AG04449 (cell line): ENCODE results near the gene STAU1.
"Not testable (repeated sequence)": the region's sequence is repeated elsewhere in the genome, so short reads cannot be mapped to it uniquely, and the experiment has no call there.

Source experiments
- CTCF ChIA-PET: fragments of 350-600 bp; formaldehyde crosslinking; extraction: SDS; loops from one replicate; lab custom pipeline; 2021; ENCODE audit warnings: antibody characterized with exemption; lab: Yijun Ruan, JAX
- POLR2A ChIA-PET: fragments of 400-600, 350-600 bp; formaldehyde crosslinking; extraction: SDS; loops from one replicate; lab custom pipeline; 2020; ENCODE audit warnings: antibody characterized with exemption, inconsistent platforms; lab: Yijun Ruan, JAX
- DNase-seq: peaks from one replicate; pipeline ENCODE4 v3.0.0-alpha.2; 2010; ENCODE audit warnings: low read depth, low spot score
- H3K4me3 ChIP-seq: 2 replicates; pipeline ENCODE4 v1.5.1; 2011; ENCODE audit warnings: low read depth, mild to moderate bottlenecking, control low read depth, low read length
- TF ChIP-seq, protein P1 (sequence below): IDR thresholded peaks from one replicate; pipeline ENCODE4 v1.5.1; 2011; ENCODE audit warnings: mild to moderate bottlenecking, moderate library complexity, low read length, control low read depth, inconsistent platforms; ENCODE audit not compliant: insufficient read depth; ENCODE audit errors: missing control alignments

Gene STAU1

DNA sequence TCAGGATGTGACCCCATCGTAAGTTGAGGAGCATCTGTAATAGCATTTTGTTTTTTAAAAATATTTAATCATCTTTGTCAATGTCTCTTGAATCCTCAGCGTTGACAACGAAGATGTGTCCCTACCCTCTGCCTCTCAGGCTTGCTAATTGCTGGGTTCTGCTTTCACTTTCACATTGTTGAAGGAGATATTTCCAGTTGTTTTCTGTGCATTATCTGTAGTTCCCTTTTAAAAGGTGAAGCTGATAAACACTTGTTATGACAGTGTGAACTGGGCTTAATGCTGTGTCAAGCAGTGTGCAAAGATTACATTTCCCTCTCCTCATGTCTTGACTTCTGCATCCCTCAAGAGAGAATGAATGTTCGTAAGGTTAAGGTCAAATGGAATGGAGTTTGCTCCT, 87.2 kb downstream of the STAU1 start:
- CTCF ChIA-PET: interaction anchor here (0.6 to 2.0 kb wide), 2 partner anchors 32 to 116 kb away, joined by 4 to 8 read pairs; no protein-coding TSS in a partner anchor
- no peak overlapping the region for H3K4me3 ChIP-seq
- POLR2A ChIA-PET: interaction anchor here (0.6 kb wide), 1 partner anchor 109 kb away, joined by 4 read pairs; no protein-coding TSS in a partner anchor
- TF ChIP-seq, protein P1, sequence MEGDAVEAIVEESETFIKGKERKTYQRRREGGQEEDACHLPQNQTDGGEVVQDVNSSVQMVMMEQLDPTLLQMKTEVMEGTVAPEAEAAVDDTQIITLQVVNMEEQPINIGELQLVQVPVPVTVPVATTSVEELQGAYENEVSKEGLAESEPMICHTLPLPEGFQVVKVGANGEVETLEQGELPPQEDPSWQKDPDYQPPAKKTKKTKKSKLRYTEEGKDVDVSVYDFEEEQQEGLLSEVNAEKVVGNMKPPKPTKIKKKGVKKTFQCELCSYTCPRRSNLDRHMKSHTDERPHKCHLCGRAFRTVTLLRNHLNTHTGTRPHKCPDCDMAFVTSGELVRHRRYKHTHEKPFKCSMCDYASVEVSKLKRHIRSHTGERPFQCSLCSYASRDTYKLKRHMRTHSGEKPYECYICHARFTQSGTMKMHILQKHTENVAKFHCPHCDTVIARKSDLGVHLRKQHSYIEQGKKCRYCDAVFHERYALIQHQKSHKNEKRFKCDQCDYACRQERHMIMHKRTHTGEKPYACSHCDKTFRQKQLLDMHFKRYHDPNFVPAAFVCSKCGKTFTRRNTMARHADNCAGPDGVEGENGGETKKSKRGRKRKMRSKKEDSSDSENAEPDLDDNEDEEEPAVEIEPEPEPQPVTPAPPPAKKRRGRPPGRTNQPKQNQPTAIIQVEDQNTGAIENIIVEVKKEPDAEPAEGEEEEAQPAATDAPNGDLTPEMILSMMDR: no peak
- no peak for DNase-seq

DNA sequence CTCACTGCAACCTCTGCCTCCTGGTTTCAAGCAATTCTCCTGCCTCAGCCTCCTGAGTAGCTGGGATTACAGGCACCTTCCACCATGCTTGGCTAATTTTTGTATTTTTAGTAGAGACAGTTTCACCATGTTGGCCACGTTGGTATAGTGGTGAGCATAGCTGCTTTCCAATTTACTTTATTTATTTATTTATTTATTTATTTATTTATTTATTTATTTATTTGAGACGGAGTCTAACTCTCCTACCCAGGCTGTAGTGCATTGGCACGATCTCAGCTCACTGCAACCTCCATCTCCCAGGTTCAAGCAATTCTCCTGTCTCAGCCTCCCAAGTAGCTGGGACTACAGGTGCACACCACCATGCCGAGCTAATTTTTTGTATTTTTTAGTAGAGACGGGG, 87.8 kb downstream of the STAU1 start:
- H3K4me3 ChIP-seq, CTCF ChIA-PET, DNase-seq: not testable (repeated sequence)
- POLR2A ChIA-PET: interaction anchor here (0.6 kb wide), 1 partner anchor 109 kb away, joined by 4 read pairs; no protein-coding TSS in a partner anchor

DNA sequence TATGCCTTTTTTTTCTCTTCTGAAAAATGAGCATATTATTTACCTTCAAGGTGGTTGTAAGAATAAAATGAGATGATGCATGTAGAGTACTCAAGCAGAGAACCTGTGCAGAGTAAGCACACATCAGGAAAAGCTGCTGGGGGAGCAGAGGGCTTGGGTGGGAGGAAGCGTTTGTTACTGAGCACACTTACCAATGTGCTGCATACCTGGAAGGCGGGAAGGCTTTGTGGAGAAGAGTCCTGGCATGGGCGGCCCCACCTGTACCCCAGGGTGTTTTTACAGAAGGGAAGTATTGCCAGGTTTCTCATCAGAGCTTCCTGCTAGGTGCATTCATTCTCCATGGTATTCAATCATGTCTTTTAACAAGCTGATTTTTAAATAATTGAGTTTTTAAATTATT, 89.1 kb downstream of the STAU1 start:
- DNase-seq: no peak
- TF ChIP-seq, protein P1: no peak
- no peak overlapping the region for H3K4me3 ChIP-seq
- POLR2A ChIA-PET: no interaction called here
- CTCF ChIA-PET: interaction anchor here (2.0 kb wide), 1 partner anchor 118 kb away, joined by 7 read pairs; no protein-coding TSS in a partner anchor

DNA sequence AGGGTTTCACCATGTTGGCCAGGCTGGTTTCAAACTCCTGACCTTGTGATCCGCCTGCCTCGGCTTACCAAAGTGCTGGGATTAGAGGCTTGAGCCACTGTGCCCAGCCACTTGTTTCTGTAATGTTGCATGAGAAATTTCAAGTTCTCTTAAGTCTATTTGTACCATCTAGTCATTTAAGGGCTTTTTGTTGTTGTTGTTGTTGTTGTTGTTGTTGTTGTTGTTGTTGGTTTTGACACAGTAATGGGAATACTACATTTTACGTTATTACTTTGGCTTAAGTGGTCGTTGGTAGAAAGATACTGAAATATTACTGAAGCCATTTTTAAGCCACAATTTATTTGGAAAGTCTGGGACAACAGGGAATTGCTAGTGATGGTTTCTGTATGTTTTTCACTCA, 90.0 kb downstream of the STAU1 start:
- TF ChIP-seq, protein P1: no peak
- H3K4me3 ChIP-seq: no peak overlapping the region
- CTCF ChIA-PET: interaction anchor here (2.0 kb wide), 1 partner anchor 119 kb away, joined by 7 read pairs; no protein-coding TSS in a partner anchor
- no peak for DNase-seq
- POLR2A ChIA-PET: no interaction called here

DNA sequence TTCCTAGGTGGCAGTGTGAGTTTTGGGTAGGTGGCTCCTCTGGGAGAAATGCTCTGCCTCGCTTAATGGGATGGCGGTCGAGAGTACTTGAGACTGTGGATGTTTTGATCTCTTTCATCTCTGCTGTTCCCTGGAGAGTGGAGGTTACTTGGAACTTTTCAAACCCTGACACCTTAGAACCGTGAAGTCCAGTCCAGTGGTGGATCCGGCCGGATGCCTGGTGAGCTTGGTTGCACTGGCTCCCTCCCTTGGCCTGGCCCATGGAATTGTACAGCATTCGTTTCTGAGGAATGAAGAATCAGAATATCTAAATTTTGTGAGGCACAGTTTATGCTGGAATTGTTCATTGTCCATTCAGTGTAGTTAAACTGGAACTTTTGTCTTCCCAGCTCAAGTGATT, 91.0 kb downstream of the STAU1 start:
- DNase-seq: no peak
- CTCF ChIA-PET: interaction anchor here (0.6 kb wide), 2 partner anchors 36 to 38 kb away, joined by 3 to 4 read pairs; no protein-coding TSS in a partner anchor
- POLR2A ChIA-PET: no interaction called here
- TF ChIP-seq, protein P1: no peak
- no peak overlapping the region for H3K4me3 ChIP-seq

DNA sequence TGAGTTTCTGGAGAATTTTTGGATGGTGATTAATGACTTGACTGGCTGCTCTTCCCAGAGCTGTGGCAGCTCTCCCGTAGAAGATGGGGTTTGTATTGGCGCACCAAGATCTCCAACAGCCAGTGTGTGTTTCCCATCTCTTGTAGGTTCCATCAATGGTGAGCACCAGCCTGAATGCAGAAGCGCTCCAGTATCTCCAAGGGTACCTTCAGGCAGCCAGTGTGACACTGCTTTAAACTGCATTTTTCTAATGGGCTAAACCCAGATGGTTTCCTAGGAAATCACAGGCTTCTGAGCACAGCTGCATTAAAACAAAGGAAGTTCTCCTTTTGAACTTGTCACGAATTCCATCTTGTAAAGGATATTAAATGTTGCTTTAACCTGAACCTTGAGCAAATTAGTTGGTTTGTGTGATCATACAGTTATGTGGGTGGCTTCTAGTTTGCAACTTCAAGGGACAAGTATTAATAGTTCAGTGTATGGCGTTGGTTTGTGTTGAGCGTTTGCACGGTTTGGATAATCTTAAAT, 91.9 kb downstream of the STAU1 start:
- TF ChIP-seq, protein P1: no peak
- H3K4me3 ChIP-seq: no peak overlapping the region
- CTCF ChIA-PET: interaction anchor here (0.6 kb wide), 1 partner anchor 35 kb away, joined by 3 read pairs; no protein-coding TSS in a partner anchor
- DNase-seq: no peak
- POLR2A ChIA-PET: no interaction called here

DNA sequence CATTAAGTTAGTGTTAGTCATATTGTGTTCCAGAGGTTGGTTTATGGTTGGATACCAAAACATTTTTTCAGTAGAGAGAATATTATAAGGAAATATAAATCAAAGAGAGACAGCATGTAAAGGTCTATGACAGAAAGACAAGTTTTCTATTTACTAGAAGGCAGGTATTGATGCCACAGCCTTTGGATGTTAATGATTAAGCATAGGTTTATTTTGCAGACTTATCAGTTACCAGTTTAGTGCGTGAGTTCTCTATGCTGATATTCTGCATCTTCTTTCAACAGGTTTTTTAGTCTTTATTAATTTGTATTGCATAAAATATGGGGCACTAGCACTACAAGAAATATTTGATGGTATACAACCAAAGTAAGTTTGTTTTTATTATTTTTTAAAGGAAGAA, 96.4 kb downstream of the STAU1 start:
- no peak for DNase-seq
- CTCF ChIA-PET: no interaction called here

More for the DNA sequence above, 96.4 kb downstream of the STAU1 start:
- POLR2A ChIA-PET: no interaction called here
- TF ChIP-seq, protein P1: no peak
- no peak overlapping the region for H3K4me3 ChIP-seq
